SK-N-SH (cell line): Measurements from ENCODE around the gene RUNDC3A. TPM values are rescaled to one million over a fixed set of nuclear protein-coding genes. Genes with fewer than 3 reads are reported as not detected.

ENCODE experiments used
- CTCF ChIA-PET: fragments of 300-600, 350-600 bp; formaldehyde crosslinking; extraction: SDS; loops from one replicate; lab custom pipeline; 2021; lab: Yijun Ruan, JAX
- POLR2A ChIA-PET: fragments of 350-600 bp; sonication (Branson Sonifier 250); formaldehyde crosslinking; extraction: SDS; loops from one replicate; lab custom pipeline; 2020; ENCODE audit warnings: antibody characterized with exemption, inconsistent platforms; lab: Yijun Ruan, JAX
- DNase-seq: peaks from one replicate; pipeline ENCODE4 v3.0.0; 2012
- H2AFZ ChIP-seq: fragments of 200-600 bp; sonication (generic); 2 replicates; pipeline ENCODE4 v1.8.1; 2016; ENCODE audit warnings: antibody characterized with exemption, mild to moderate bottlenecking, low read depth
- H3F3A ChIP-seq: fragments of 200-600 bp; sonication (generic); replicated peaks from 2 replicates; pipeline ENCODE3; 2016; ENCODE audit warnings: antibody characterized with exemption, mild to moderate bottlenecking; ENCODE audit not compliant: insufficient read depth
- H3K27ac ChIP-seq, 2 experiments: fragments of 200-500 bp in 1 of 2; fragments of 200-600 bp in 1 of 2; sonication (Bioruptor generic) in 1 of 2; sonication (generic), shearing (Covaris generic) in 1 of 2; 2 replicates each; pipeline versions ENCODE4 v1.5.1 to v1.6.1; 2014 to 2016; ENCODE audit warnings: low read depth in 2 of 2, inconsistent platforms in 1 of 2, low read length in 1 of 2, mild to moderate bottlenecking in 1 of 2, mixed read lengths in 1 of 2
- H3K27me3 ChIP-seq: fragments of 200-600 bp; sonication (generic), shearing (Covaris generic); 2 replicates; pipeline ENCODE4 v1.6.1; 2016; ENCODE audit warnings: mixed run types; ENCODE audit not compliant: insufficient read depth
- H3K36me3 ChIP-seq, 2 experiments: fragments of 200-500 bp in 1 of 2; fragments of 200-600 bp in 1 of 2; sonication (Bioruptor generic) in 1 of 2; sonication (generic) in 1 of 2; replicated peaks in 1 of 2; 2 replicates each; pipeline versions ENCODE3 to v1.5.1; 2014 to 2016; ENCODE audit warnings: low read length in 1 of 2, mild to moderate bottlenecking in 1 of 2; ENCODE audit not compliant: insufficient read depth in 2 of 2, control insufficient read depth in 1 of 2
- H3K4me1 ChIP-seq, 2 experiments: fragments of 200-500 bp in 1 of 2; fragments of 200-600 bp in 1 of 2; sonication (Bioruptor generic) in 1 of 2; sonication (generic), shearing (Covaris generic) in 1 of 2; 2 replicates each; pipeline versions ENCODE4 v1.5.1 to v1.6.1; 2014 to 2016; ENCODE audit warnings: low read depth in 1 of 2, low read length in 1 of 2, mixed run types in 1 of 2; ENCODE audit not compliant: insufficient read depth in 2 of 2, control insufficient read depth in 1 of 2
- H3K4me2 ChIP-seq: fragments of 200-600 bp; sonication (generic), shearing (Covaris generic); 2 replicates; pipeline ENCODE4 v1.6.1; 2017; ENCODE audit warnings: mixed run types
- H3K4me3 ChIP-seq, 2 experiments: fragments of 200-500 bp in 1 of 2; fragments of 200-600 bp in 1 of 2; sonication (Bioruptor generic) in 1 of 2; sonication (generic), shearing (Covaris generic) in 1 of 2; 2 replicates each; pipeline versions ENCODE4 v1.5.1 to v1.8.1; 2014 to 2016; ENCODE audit warnings: low read depth in 2 of 2, inconsistent platforms in 1 of 2, low read length in 1 of 2, mild to moderate bottlenecking in 1 of 2, mixed read lengths in 1 of 2, moderate library complexity in 1 of 2
- H3K79me2 ChIP-seq: fragments of 200-600 bp; sonication (generic); 2 replicates; pipeline ENCODE4 v1.8.1; 2017; ENCODE audit warnings: mild to moderate bottlenecking; ENCODE audit not compliant: insufficient read depth
- H3K9ac ChIP-seq: fragments of 200-600 bp; sonication (generic); 2 replicates; pipeline ENCODE4 v1.6.1; 2017; ENCODE audit warnings: mixed run types
- H3K9me2 ChIP-seq: fragments of 200-600 bp; sonication (generic); 2 replicates; pipeline ENCODE4 v1.6.1; 2017; ENCODE audit warnings: mixed run types
- H3K9me3 ChIP-seq: fragments of 200-600 bp; sonication (generic); 2 replicates; pipeline ENCODE4 v1.6.1; 2017; ENCODE audit warnings: mixed run types, mild to moderate bottlenecking, moderate library complexity
- H4K20me1 ChIP-seq: fragments of 200-600 bp; sonication (generic); 2 replicates; pipeline ENCODE4 v1.6.1; 2017; ENCODE audit warnings: mild to moderate bottlenecking, mixed run types; ENCODE audit not compliant: insufficient read depth
- EP300 ChIP-seq, 2 experiments: IDR thresholded peaks; 2 replicates each; pipeline versions ENCODE4 v1.4.0 to v1.6.1; 2012; ENCODE audit warnings: borderline replicate concordance in 1 of 2, low read depth in 1 of 2, low read length in 1 of 2
- FOXM1 ChIP-seq: IDR thresholded peaks from 2 replicates; pipeline ENCODE4 v1.4.0; 2012; ENCODE audit warnings: low read depth, mild to moderate bottlenecking
- GABPA ChIP-seq: IDR thresholded peaks from 2 replicates; pipeline ENCODE4 v1.4.0; 2012; ENCODE audit warnings: low read depth, mild to moderate bottlenecking
- GATA2 ChIP-seq: sonication (generic); formaldehyde crosslinking; IDR thresholded peaks from 2 replicates; pipeline ENCODE4 v1.5.0; 2020; ENCODE audit warnings: mild to moderate bottlenecking, missing genetic modification reagents
- MAX ChIP-seq: IDR thresholded peaks from 2 replicates; pipeline ENCODE4 v1.4.0; 2012; ENCODE audit warnings: low read depth
- PBX3 ChIP-seq: IDR thresholded peaks from 2 replicates; pipeline ENCODE4; 2012
- RAD21 ChIP-seq: IDR thresholded peaks from 2 replicates; pipeline ENCODE4 v1.6.1; 2012; ENCODE audit warnings: mild to moderate bottlenecking, low read length
- TCF12 ChIP-seq: IDR thresholded peaks from 2 replicates; pipeline ENCODE4 v1.4.0; 2012
- USF1 ChIP-seq: IDR thresholded peaks from 2 replicates; pipeline ENCODE4 v1.4.0; 2012; ENCODE audit warnings: low read depth, borderline replicate concordance
- WGBS: methylation state at CpG from one replicate; pipeline ENCODE4 v1.1.6; 2017; ENCODE audit warnings: low lambda C conversion rate; 5-methylcytosine and 5-hydroxymethylcytosine counted together
- polyA plus RNA-seq, 3 experiments: library from polyadenylated mRNA; depleted of rRNA; stranded (reverse); fragments of >200 nt; gene quantifications; 2 replicates each; pipeline ENCODE4 v1.2.3, GENCODE V29; 2012
- TF ChIP-seq, protein P1 (sequence below): IDR thresholded peaks from 2 replicates; pipeline ENCODE4 v1.4.0; 2012; ENCODE audit warnings: low read depth, borderline replicate concordance

RUNDC3A gene
- polyA plus RNA-seq, 1 of the 3 experiments (the other 2 are of a cell fraction) = 8.9 TPM

GRCh38 chr17:44262654-44263225 is 45.7 kb upstream of the RUNDC3A start (continued):
- TF ChIP-seq MAX = no peak
- TF ChIP-seq PBX3 = no peak
- TF ChIP-seq TCF12 = no peak
- no peak for TF ChIP-seq GABPA
- TF ChIP-seq USF1 = no peak

- no peaks in the 10 kb centered on the region for H3K27me3 ChIP-seq
- no peaks in the 10 kb centered on the region for H3F3A ChIP-seq
- ChIA-PET POLR2A (no interaction called here), CTCF (no interaction called here)
- H3K4me1 ChIP-seq = peaks cover 0 to 6% of the 10 kb centered on the region in 2 experiments; a peak in 1 of 4 replicates
- no peaks in the 10 kb centered on the region for H4K20me1 ChIP-seq
- H3K4me3 ChIP-seq = no peak overlapping the region
- H3K9ac ChIP-seq = no peak overlapping the region
- no peaks in the 10 kb centered on the region for H3K79me2 ChIP-seq
- H3K4me2 ChIP-seq = no peak overlapping the region
- TF ChIP-seq GATA2 (CRISPR knock-in tag) (no peak), EP300 (IDR thresholded peaks at IDR 0.05; ENCODE audit: borderline replicate concordance in 1 of 2, low read depth in 1 of 2, low read length in 1 of 2) (no peak), FOXM1 (no peak), RAD21 (no peak)
- TF ChIP-seq, protein P1, sequence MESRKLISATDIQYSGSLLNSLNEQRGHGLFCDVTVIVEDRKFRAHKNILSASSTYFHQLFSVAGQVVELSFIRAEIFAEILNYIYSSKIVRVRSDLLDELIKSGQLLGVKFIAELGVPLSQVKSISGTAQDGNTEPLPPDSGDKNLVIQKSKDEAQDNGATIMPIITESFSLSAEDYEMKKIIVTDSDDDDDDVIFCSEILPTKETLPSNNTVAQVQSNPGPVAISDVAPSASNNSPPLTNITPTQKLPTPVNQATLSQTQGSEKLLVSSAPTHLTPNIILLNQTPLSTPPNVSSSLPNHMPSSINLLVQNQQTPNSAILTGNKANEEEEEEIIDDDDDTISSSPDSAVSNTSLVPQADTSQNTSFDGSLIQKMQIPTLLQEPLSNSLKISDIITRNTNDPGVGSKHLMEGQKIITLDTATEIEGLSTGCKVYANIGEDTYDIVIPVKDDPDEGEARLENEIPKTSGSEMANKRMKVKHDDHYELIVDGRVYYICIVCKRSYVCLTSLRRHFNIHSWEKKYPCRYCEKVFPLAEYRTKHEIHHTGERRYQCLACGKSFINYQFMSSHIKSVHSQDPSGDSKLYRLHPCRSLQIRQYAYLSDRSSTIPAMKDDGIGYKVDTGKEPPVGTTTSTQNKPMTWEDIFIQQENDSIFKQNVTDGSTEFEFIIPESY = no peak
- H3K27ac ChIP-seq = no peak overlapping the region
- 64% methylated on average over 7 of the region's 7 CpGs for WGBS
- DNase-seq = no peak
- H2AFZ ChIP-seq = no peak overlapping the region
- H3K36me3 ChIP-seq = no peaks in the 10 kb centered on the region
- H3K9me3 ChIP-seq = no peaks in the 10 kb centered on the region
- H3K9me2 ChIP-seq = no peaks in the 10 kb centered on the region
These were observed 45.0 kb upstream of the RUNDC3A start for GRCh38 chr17:44263345-44263902.
